HCT116 (cell line): Measurements from ENCODE around the gene PRKCH.

ENCODE experiments used
- CBX3 ChIP-seq: IDR thresholded peaks from 2 replicates; pipeline ENCODE4 v1.6.1; 2012; ENCODE audit warnings: low read depth
- EZH2phosphoT487 ChIP-seq: fragments of 200-600 bp; IDR thresholded peaks from 2 replicates; pipeline ENCODE4 v1.6.1; 2018; ENCODE audit warnings: antibody characterized with exemption, borderline replicate concordance
- FOSL1 ChIP-seq: IDR thresholded peaks from 2 replicates; pipeline ENCODE4 v1.6.1; 2012; ENCODE audit warnings: low read depth
- POLR2A ChIP-seq: IDR thresholded peaks from 2 replicates; pipeline ENCODE4 v1.7.0; 2011; ENCODE audit warnings: borderline replicate concordance; ENCODE audit not compliant: insufficient read depth, insufficient read length; ENCODE audit errors: extremely low read depth
- POLR2AphosphoS5 ChIP-seq: IDR thresholded peaks from 2 replicates; pipeline ENCODE4 v1.6.1; 2011; ENCODE audit warnings: mild to moderate bottlenecking, low read depth, low read length, moderate library complexity
- RAD21 ChIP-seq: IDR thresholded peaks from 2 replicates; pipeline ENCODE4 v1.6.1; 2012; ENCODE audit warnings: low read depth, mild to moderate bottlenecking
- SRF ChIP-seq: IDR thresholded peaks from 2 replicates; pipeline ENCODE4 v1.6.1; 2012; ENCODE audit warnings: low read depth
- YY1 ChIP-seq: IDR thresholded peaks from 2 replicates; pipeline ENCODE4 v1.6.1; 2011; ENCODE audit warnings: low read length, low read depth, moderate library complexity, mild to moderate bottlenecking; ENCODE audit not compliant: insufficient replicate concordance; ENCODE audit errors: extremely low read depth
- ZFX ChIP-seq: fragments of 450-650 bp; IDR thresholded peaks from 2 replicates; pipeline ENCODE4 v1.6.1; 2017
- ZNF274 ChIP-seq: fragments of 200-500 bp; sonication (Bioruptor generic); IDR thresholded peaks from 2 replicates; pipeline ENCODE4 v1.6.1; 2014; ENCODE audit warnings: mild to moderate bottlenecking, low read depth, low read length, inconsistent platforms
- TF ChIP-seq, protein P1 (sequence below), 3 experiments: fragments of 200-600 bp in 1 of 3; sonication (generic) in 1 of 3; IDR thresholded peaks in 2 of 3; conservative IDR thresholded peaks in 1 of 3; 2 replicates each; pipeline ENCODE4 v1.5.1; 2012 to 2017; ENCODE audit warnings: low read depth in 2 of 3, low read length in 2 of 3, antibody characterized with exemption in 1 of 3, borderline replicate concordance in 1 of 3, control low read depth in 1 of 3, mild to moderate bottlenecking in 1 of 3, mixed read lengths in 1 of 3, mixed run types in 1 of 3, moderate library complexity in 1 of 3; ENCODE audit not compliant: insufficient read depth in 1 of 3
- TF ChIP-seq, protein P2 (sequence below): IDR thresholded peaks from 2 replicates; pipeline ENCODE4 v1.6.1; 2012; ENCODE audit warnings: low read depth
- TF ChIP-seq, protein P3 (sequence below): IDR thresholded peaks from 2 replicates; pipeline ENCODE4 v1.6.1; 2012
- TF ChIP-seq, protein P4 (sequence below): IDR thresholded peaks from 2 replicates; pipeline ENCODE4 v1.6.1; 2012

DNA sequence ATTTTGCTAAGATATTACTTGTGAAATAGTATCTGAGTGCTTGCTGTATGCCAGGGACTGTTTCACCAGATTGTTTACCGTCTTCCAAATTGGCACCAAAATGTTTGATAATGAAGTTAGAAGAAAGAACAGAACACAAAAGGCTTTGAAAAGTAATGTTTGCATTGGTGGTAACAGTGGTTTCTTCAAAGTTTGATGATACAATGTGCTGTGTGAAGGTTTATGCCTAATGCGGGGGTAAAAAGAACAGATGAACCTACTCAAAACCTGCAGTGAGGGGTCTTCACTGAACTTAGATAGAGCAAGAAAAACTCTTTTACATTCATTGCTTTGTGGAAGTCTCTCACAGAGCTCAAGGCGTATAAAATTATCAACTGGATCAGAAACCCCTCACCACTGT is 76.2 kb downstream of the PRKCH start:
- no peak for TF ChIP-seq RAD21
- TF ChIP-seq, protein P1, sequence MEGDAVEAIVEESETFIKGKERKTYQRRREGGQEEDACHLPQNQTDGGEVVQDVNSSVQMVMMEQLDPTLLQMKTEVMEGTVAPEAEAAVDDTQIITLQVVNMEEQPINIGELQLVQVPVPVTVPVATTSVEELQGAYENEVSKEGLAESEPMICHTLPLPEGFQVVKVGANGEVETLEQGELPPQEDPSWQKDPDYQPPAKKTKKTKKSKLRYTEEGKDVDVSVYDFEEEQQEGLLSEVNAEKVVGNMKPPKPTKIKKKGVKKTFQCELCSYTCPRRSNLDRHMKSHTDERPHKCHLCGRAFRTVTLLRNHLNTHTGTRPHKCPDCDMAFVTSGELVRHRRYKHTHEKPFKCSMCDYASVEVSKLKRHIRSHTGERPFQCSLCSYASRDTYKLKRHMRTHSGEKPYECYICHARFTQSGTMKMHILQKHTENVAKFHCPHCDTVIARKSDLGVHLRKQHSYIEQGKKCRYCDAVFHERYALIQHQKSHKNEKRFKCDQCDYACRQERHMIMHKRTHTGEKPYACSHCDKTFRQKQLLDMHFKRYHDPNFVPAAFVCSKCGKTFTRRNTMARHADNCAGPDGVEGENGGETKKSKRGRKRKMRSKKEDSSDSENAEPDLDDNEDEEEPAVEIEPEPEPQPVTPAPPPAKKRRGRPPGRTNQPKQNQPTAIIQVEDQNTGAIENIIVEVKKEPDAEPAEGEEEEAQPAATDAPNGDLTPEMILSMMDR (IDR thresholded peaks at IDR 0.05 in 2 of 3, conservative IDR thresholded peaks at IDR 0.05 in 1 of 3; ENCODE audit: borderline replicate concordance in 1 of 3, insufficient read depth in 1 of 3, low read depth in 2 of 3, low read length in 2 of 3) = no peak
- no peak for TF ChIP-seq SRF
- TF ChIP-seq, protein P2, sequence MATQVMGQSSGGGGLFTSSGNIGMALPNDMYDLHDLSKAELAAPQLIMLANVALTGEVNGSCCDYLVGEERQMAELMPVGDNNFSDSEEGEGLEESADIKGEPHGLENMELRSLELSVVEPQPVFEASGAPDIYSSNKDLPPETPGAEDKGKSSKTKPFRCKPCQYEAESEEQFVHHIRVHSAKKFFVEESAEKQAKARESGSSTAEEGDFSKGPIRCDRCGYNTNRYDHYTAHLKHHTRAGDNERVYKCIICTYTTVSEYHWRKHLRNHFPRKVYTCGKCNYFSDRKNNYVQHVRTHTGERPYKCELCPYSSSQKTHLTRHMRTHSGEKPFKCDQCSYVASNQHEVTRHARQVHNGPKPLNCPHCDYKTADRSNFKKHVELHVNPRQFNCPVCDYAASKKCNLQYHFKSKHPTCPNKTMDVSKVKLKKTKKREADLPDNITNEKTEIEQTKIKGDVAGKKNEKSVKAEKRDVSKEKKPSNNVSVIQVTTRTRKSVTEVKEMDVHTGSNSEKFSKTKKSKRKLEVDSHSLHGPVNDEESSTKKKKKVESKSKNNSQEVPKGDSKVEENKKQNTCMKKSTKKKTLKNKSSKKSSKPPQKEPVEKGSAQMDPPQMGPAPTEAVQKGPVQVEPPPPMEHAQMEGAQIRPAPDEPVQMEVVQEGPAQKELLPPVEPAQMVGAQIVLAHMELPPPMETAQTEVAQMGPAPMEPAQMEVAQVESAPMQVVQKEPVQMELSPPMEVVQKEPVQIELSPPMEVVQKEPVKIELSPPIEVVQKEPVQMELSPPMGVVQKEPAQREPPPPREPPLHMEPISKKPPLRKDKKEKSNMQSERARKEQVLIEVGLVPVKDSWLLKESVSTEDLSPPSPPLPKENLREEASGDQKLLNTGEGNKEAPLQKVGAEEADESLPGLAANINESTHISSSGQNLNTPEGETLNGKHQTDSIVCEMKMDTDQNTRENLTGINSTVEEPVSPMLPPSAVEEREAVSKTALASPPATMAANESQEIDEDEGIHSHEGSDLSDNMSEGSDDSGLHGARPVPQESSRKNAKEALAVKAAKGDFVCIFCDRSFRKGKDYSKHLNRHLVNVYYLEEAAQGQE = no peak
- no peak for TF ChIP-seq ZNF274
- TF ChIP-seq, protein P3, sequence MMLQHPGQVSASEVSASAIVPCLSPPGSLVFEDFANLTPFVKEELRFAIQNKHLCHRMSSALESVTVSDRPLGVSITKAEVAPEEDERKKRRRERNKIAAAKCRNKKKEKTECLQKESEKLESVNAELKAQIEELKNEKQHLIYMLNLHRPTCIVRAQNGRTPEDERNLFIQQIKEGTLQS = no peak
- no peak for TF ChIP-seq ZFX
- no peak for TF ChIP-seq CBX3
- TF ChIP-seq POLR2A = no peak
- no peak for TF ChIP-seq YY1
- TF ChIP-seq FOSL1 = no peak
- TF ChIP-seq EZH2phosphoT487 = no peak
- TF ChIP-seq, protein P4, sequence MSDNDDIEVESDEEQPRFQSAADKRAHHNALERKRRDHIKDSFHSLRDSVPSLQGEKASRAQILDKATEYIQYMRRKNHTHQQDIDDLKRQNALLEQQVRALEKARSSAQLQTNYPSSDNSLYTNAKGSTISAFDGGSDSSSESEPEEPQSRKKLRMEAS = no peak
- no peak for TF ChIP-seq POLR2AphosphoS5
